BLaER1 (cell line): ENCODE data around the gene TASP1.

ENCODE experiments used
- H3K27ac ChIP-seq: shearing (Covaris generic); formaldehyde crosslinking; 2 replicates; pipeline ENCODE4 v1.8.1; 2022
- H3K27me3 ChIP-seq: shearing (Covaris generic); formaldehyde crosslinking; 2 replicates; pipeline ENCODE4 v1.8.1; 2022
- H3K36me3 ChIP-seq: shearing (Covaris generic); formaldehyde crosslinking; 2 replicates; pipeline ENCODE4 v1.8.1; 2022
- H3K4me1 ChIP-seq: shearing (Covaris generic); formaldehyde crosslinking; 2 replicates; pipeline ENCODE4 v1.8.1; 2022
- H3K4me2 ChIP-seq: shearing (Covaris generic); formaldehyde crosslinking; 2 replicates; pipeline ENCODE4 v1.8.1; 2022
- H3K4me3 ChIP-seq: shearing (Covaris generic); formaldehyde crosslinking; 2 replicates; pipeline ENCODE4 v1.8.1; 2022
- H3K9ac ChIP-seq: shearing (Covaris generic); formaldehyde crosslinking; 2 replicates; pipeline ENCODE4 v1.8.1; 2022
- H3K9me3 ChIP-seq: shearing (Covaris generic); formaldehyde crosslinking; 2 replicates; pipeline ENCODE4 v1.8.1; 2022
- H4K20me1 ChIP-seq: shearing (Covaris generic); formaldehyde crosslinking; 2 replicates; pipeline ENCODE4 v1.8.1; 2022
- Cebpa-rat ChIP-seq: shearing (Covaris generic); IDR thresholded peaks from 2 replicates; pipeline ENCODE4 v1.8.1; 2022

Gene TASP1

GRCh38 chr20:13571662-13572061 lies 67.1 kb downstream of the TASP1 start:
- H3K4me2 ChIP-seq: no peak overlapping the region
- no peak for TF ChIP-seq Cebpa-rat
- H3K36me3 ChIP-seq: peaks cover 16% of the 10 kb centered on the region
- no peak overlapping the region for H3K9ac ChIP-seq
- H4K20me1 ChIP-seq: no peaks in the 10 kb centered on the region
- no peak overlapping the region for H3K4me3 ChIP-seq
- H3K27me3 ChIP-seq: no peaks in the 10 kb centered on the region
- H3K4me1 ChIP-seq: no peaks in the 10 kb centered on the region
- no peaks in the 10 kb centered on the region for H3K9me3 ChIP-seq
- H3K27ac ChIP-seq: no peak overlapping the region

- Histone ChIP-seq H3K9ac (no peak overlapping the region), H3K4me3 (no peak overlapping the region), H3K9me3 (no peaks in the 10 kb centered on the region), H3K36me3 (0 out of 2 replicates have a peak, but pooled peaks cover 12% of the 10 kb centered on the region), H3K4me2 (no peak overlapping the region), H4K20me1 (no peaks in the 10 kb centered on the region), H3K27ac (no peak overlapping the region), H3K27me3 (no peaks in the 10 kb centered on the region), H3K4me1 (no peaks in the 10 kb centered on the region)
- no peak for TF ChIP-seq Cebpa-rat
Measured at GRCh38 chr20:13567663-13568062, 71.1 kb downstream of the TASP1 start.

- no peak for TF ChIP-seq Cebpa-rat
- Histone ChIP-seq H3K4me2 (no peak overlapping the region), H3K4me1 (no peaks in the 10 kb centered on the region), H3K27me3 (no peaks in the 10 kb centered on the region), H3K27ac (no peak overlapping the region), H3K9me3 (no peaks in the 10 kb centered on the region), H3K9ac (no peak overlapping the region), H3K36me3 (0 out of 2 replicates have a peak, but pooled peaks cover 16% of the 10 kb centered on the region), H3K4me3 (no peak overlapping the region), H4K20me1 (no peaks in the 10 kb centered on the region)
Measured at GRCh38 chr20:13563854-13564253, 74.9 kb downstream of the TASP1 start.

- H3K27ac ChIP-seq: no peak overlapping the region
- no peaks in the 10 kb centered on the region for H3K9me3 ChIP-seq
- no peak overlapping the region for H3K9ac ChIP-seq
- no peak overlapping the region for H3K4me3 ChIP-seq
- H3K27me3 ChIP-seq: no peaks in the 10 kb centered on the region
- peaks cover 33% of the 10 kb centered on the region for H3K36me3 ChIP-seq
- TF ChIP-seq Cebpa-rat: no peak
- H3K4me2 ChIP-seq: no peak overlapping the region
- no peaks in the 10 kb centered on the region for H3K4me1 ChIP-seq
- H4K20me1 ChIP-seq: no peaks in the 10 kb centered on the region
Measured at GRCh38 chr20:13554706-13555105, 84.0 kb downstream of the TASP1 start.

- H3K27me3 ChIP-seq: no peaks in the 10 kb centered on the region
- H3K4me2 ChIP-seq: no peak overlapping the region
- TF ChIP-seq Cebpa-rat: no peak
- H3K9me3 ChIP-seq: no peaks in the 10 kb centered on the region
- no peaks in the 10 kb centered on the region for H3K4me1 ChIP-seq
- peaks cover 37% of the 10 kb centered on the region for H3K36me3 ChIP-seq
- no peak overlapping the region for H3K9ac ChIP-seq
- no peaks in the 10 kb centered on the region for H4K20me1 ChIP-seq
- no peak overlapping the region for H3K27ac ChIP-seq
- no peak overlapping the region for H3K4me3 ChIP-seq
Measured at GRCh38 chr20:13554076-13554475, 84.7 kb downstream of the TASP1 start.

- Histone ChIP-seq H3K4me3 (no peak overlapping the region), H4K20me1 (no peaks in the 10 kb centered on the region), H3K9me3 (no peaks in the 10 kb centered on the region), H3K4me1 (no peaks in the 10 kb centered on the region), H3K9ac (no peak overlapping the region), H3K36me3 (peaks cover 28% of the 10 kb centered on the region), H3K27me3 (no peaks in the 10 kb centered on the region), H3K27ac (no peak overlapping the region), H3K4me2 (no peak overlapping the region)
- no peak for TF ChIP-seq Cebpa-rat
Measured at GRCh38 chr20:13552061-13552460, 86.7 kb downstream of the TASP1 start.

GRCh38 chr20:13549451-13549850 lies 89.3 kb downstream of the TASP1 start:
- Histone ChIP-seq H4K20me1 (no peaks in the 10 kb centered on the region), H3K27ac (no peak overlapping the region), H3K9ac (no peak overlapping the region), H3K4me3 (no peak overlapping the region), H3K27me3 (no peaks in the 10 kb centered on the region), H3K36me3 (peaks cover 15% of the 10 kb centered on the region; the same call in 1 of the 2 replicates), H3K9me3 (no peaks in the 10 kb centered on the region), H3K4me1 (no peaks in the 10 kb centered on the region), H3K4me2 (no peak overlapping the region)
- no peak for TF ChIP-seq Cebpa-rat

GRCh38 chr20:13546497-13547131 lies 92.1 kb downstream of the TASP1 start:
- Histone ChIP-seq H3K4me1 (no peaks in the 10 kb centered on the region), H3K9ac (no peak overlapping the region), H3K4me2 (no peak overlapping the region), H3K27ac (no peak overlapping the region), H3K4me3 (no peak overlapping the region), H4K20me1 (no peaks in the 10 kb centered on the region), H3K36me3 (peaks cover 5% of the 10 kb centered on the region; the same call in 1 of the 2 replicates), H3K27me3 (no peaks in the 10 kb centered on the region), H3K9me3 (no peaks in the 10 kb centered on the region)
- no peak for TF ChIP-seq Cebpa-rat

GRCh38 chr20:13545790-13546189 lies 92.9 kb downstream of the TASP1 start:
- no peak overlapping the region for H3K9ac ChIP-seq
- no peak for TF ChIP-seq Cebpa-rat
- no peaks in the 10 kb centered on the region for H4K20me1 ChIP-seq

GRCh38 chr20:13543783-13544182 lies 94.9 kb downstream of the TASP1 start:
- Histone ChIP-seq H3K4me2 (no peak overlapping the region), H3K9me3 (no peaks in the 10 kb centered on the region), H3K27me3 (no peaks in the 10 kb centered on the region), H3K27ac (no peak overlapping the region), H3K4me1 (no peaks in the 10 kb centered on the region), H3K36me3 (no peaks in the 10 kb centered on the region), H3K4me3 (no peak overlapping the region), H3K9ac (no peak overlapping the region), H4K20me1 (no peaks in the 10 kb centered on the region)
- no peak for TF ChIP-seq Cebpa-rat

More at GRCh38 chr20:13545790-13546189, 92.9 kb downstream of the TASP1 start:
- Histone ChIP-seq H3K9me3 (no peaks in the 10 kb centered on the region), H3K27me3 (no peaks in the 10 kb centered on the region), H3K4me2 (no peak overlapping the region), H3K4me3 (no peak overlapping the region), H3K36me3 (0 out of 2 replicates have a peak, but pooled peaks cover 4% of the 10 kb centered on the region), H3K27ac (no peak overlapping the region), H3K4me1 (no peaks in the 10 kb centered on the region)
